Measurements from ENCODE around the gene TCEA2. TPM values are rescaled to one million over a fixed set of nuclear protein-coding genes. Genes with fewer than 3 reads are reported as not detected.
A peak's percentile ranks its signal among the peaks of the same experiment; 100 is the strongest.

Gene TCEA2
- total and polyA plus RNA-seq, 2 of the 13 experiments (the other 11 are each of a cell fraction or from before 2014, with no cell fraction given) = 28.1 to 33.7 TPM

- TF ChIP-seq SRSF1 (optimal IDR thresholded peaks at IDR 0.05; ENCODE audit: low read depth, low read length) (no peak), HNRNPK (IDR thresholded peaks at IDR 0.05; ENCODE audit: low read depth, low read length, poor library complexity, severe bottlenecking) (no peak), ZNF672 (CRISPR knock-in tag; IDR thresholded peaks at IDR 0.05) (peak; percentile 81; the same call in 1 of the 2 replicates), ZMAT5 (CRISPR knock-in tag; IDR thresholded peaks at IDR 0.05; ENCODE audit: borderline replicate concordance, low read depth) (no peak), CREBL2 (CRISPR knock-in tag; IDR thresholded peaks at IDR 0.05; ENCODE audit: borderline replicate concordance) (peak; percentile 73; the same call in 1 of the 2 replicates), BRD4 (CRISPR knock-in tag; IDR thresholded peaks at IDR 0.05) (no peak), MXI1 (IDR thresholded peaks at IDR 0.05; ENCODE audit: borderline replicate concordance, low read depth, low read length) (peak; percentile 48; the same call in 2 of the 3 replicates), GTF2F1 (IDR thresholded peaks at IDR 0.05; ENCODE audit: low read length) (0 out of 2 replicates have a peak, but pooled peaks have one; percentile 40), AFF4 (CRISPR knock-in tag; IDR thresholded peaks at IDR 0.05) (no peak), ZNF251 (CRISPR knock-in tag; IDR thresholded peaks at IDR 0.05) (peak; percentile 92; the same call in 1 of the 2 replicates), ZNF777 (CRISPR knock-in tag; IDR thresholded peaks at IDR 0.05) (peak; percentile 12; the same call in 1 of the 2 replicates), ZBTB20 (CRISPR knock-in tag; IDR thresholded peaks at IDR 0.05; ENCODE audit: borderline replicate concordance, low read depth) (peak; percentile 56; the same call in 1 of the 2 replicates), HMGXB3 (CRISPR knock-in tag; IDR thresholded peaks at IDR 0.05; ENCODE audit: borderline replicate concordance) (peak; percentile 26; the same call in 1 of the 2 replicates), ZNF256 (CRISPR knock-in tag; conservative IDR thresholded peaks at IDR 0.05) (no peak), ZNF577 (CRISPR knock-in tag; IDR thresholded peaks at IDR 0.05; ENCODE audit: borderline replicate concordance, low read depth) (no peak), RXRB (CRISPR knock-in tag; IDR thresholded peaks at IDR 0.05; ENCODE audit: borderline replicate concordance) (peak; percentile 78), SRSF9 (IDR thresholded peaks at IDR 0.05; ENCODE audit: borderline replicate concordance, insufficient read depth, low read depth, low read length, poor library complexity, severe bottlenecking) (no peak), ZNF282 (IDR thresholded peaks at IDR 0.05; ENCODE audit: partially characterized antibody) (no peak)
Measured at GRCh38 chr20:64065062-64065973, 2.3 kb downstream of the TCEA2 start (continued).
